Ascending aorta (tissue), 2 donors: Measurements from ENCODE around the gene CDH13. TPM values are rescaled to one million over a fixed set of nuclear protein-coding genes. Genes with fewer than 3 reads are reported as not detected.

ENCODE experiments used
- DNase-seq, 2 donors: peaks; one replicate each; pipeline ENCODE4 v3.0.0-alpha.2; 2019; ENCODE audit warnings: low spot score in 2 of 2
- H3K27ac ChIP-seq, 2 donors: fragments of 200-600 bp; sonication (generic); one replicate each; pipeline ENCODE4 v1.5.1; 2016 to 2017; ENCODE audit warnings: mild to moderate bottlenecking in 1 of 2
- H3K27me3 ChIP-seq: fragments of 200-600 bp; sonication (generic); one replicate; pipeline ENCODE4 v1.5.1; 2017
- H3K36me3 ChIP-seq, 2 donors: fragments of 200-600 bp; sonication (generic); one replicate each; pipeline ENCODE4 v1.5.1; 2016
- H3K4me1 ChIP-seq, 2 donors: fragments of 200-600 bp; sonication (generic); one replicate each; pipeline ENCODE4 v1.5.1; 2016 to 2017; ENCODE audit warnings: mild to moderate bottlenecking in 1 of 2
- H3K4me3 ChIP-seq, 2 donors: fragments of 200-600 bp; sonication (generic); one replicate each; pipeline ENCODE4 v1.5.1; 2016 to 2017; ENCODE audit warnings: mild to moderate bottlenecking in 1 of 2
- H3K9me3 ChIP-seq, 2 donors: fragments of 200-600 bp; sonication (generic); one replicate each; pipeline ENCODE4 v1.5.1; 2016
- CTCF ChIP-seq, 3 experiments: fragments of 200-600 bp in 2 of 3; fragments of 450-650 bp in 1 of 3; sonication (generic) in 2 of 3; IDR thresholded peaks; one replicate each; pipeline ENCODE4 v1.5.1; 2016 to 2019; ENCODE audit warnings: antibody characterized with exemption in 3 of 3, mild to moderate bottlenecking in 1 of 3, moderate library complexity in 1 of 3
- intact Hi-C: fragments of 100-400 bp; cut with DNase I; formaldehyde crosslinking; loops from one replicate; pipeline ENCODE4 v1.15.1; 2023
- total RNA-seq: library from RNA; depleted of rRNA; stranded (reverse); fragments of >200 nt; gene quantifications from one replicate; pipeline ENCODE4 v1.1.0, GENCODE V29; 2016

The CDH13 gene
- total RNA-seq, 1 donor from 2014 or later, result 160 TPM

DNA sequence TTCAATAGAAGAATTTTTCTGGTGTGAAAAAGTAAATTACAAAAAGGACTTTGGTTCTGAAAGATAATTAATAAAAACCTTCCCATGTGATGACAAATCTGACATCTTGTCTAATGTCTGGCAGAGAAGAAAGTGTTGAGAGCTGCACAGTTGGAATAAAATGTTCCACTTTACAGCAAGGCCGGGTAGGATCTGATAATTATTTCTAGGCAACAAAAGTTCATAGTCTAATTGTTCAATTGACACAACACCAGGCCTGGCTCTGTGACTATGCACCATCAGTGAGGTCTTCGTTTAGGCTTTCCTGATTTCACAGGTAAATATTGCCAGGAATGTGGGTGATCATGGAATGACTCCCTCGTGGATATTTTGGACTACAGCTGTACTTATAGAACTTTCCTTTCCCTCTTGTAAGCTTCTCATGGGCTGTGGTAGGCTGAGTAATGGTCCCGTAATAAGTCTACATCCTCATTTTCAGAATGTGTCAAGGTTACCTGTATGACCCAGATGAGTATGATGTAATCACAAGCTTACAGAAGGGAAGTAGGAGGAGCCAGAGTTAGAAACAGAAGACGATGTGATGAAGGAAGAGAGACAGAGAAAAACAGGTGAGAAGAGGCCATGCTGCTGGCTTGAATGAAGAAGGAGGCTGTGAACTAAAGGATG is 217.0 kb downstream of the CDH13 start:
- H3K27ac ChIP-seq, result peak overlapping the region; percentile 16 to 27
- intact Hi-C loops, result no loop called here
- no peak for DNase-seq
- no peaks in the 10 kb centered on the region for H3K9me3 ChIP-seq
- no peaks in the 10 kb centered on the region for H3K27me3 ChIP-seq
- no peaks in the 10 kb centered on the region for H3K36me3 ChIP-seq
- peaks cover 0 to 13% of the 10 kb centered on the region in 2 donors for H3K4me1 ChIP-seq
- no peak overlapping the region for H3K4me3 ChIP-seq
- no peak for TF ChIP-seq CTCF (IDR thresholded peaks at IDR 0.05)

GRCh38 chr16:82845116-82845515 is 218.3 kb downstream of the CDH13 start:
- no peaks in the 10 kb centered on the region for H3K27me3 ChIP-seq
- H3K27ac ChIP-seq, result peak overlapping the region; percentile 12 to 39
- no peak for DNase-seq
- no peak for TF ChIP-seq CTCF (IDR thresholded peaks at IDR 0.05)
- H3K36me3 ChIP-seq, result no peaks in the 10 kb centered on the region
- intact Hi-C loops, result no loop called here
- H3K9me3 ChIP-seq, result no peaks in the 10 kb centered on the region
- no peak overlapping the region for H3K4me3 ChIP-seq
- peaks cover 0 to 13% of the 10 kb centered on the region in 2 donors for H3K4me1 ChIP-seq

DNA sequence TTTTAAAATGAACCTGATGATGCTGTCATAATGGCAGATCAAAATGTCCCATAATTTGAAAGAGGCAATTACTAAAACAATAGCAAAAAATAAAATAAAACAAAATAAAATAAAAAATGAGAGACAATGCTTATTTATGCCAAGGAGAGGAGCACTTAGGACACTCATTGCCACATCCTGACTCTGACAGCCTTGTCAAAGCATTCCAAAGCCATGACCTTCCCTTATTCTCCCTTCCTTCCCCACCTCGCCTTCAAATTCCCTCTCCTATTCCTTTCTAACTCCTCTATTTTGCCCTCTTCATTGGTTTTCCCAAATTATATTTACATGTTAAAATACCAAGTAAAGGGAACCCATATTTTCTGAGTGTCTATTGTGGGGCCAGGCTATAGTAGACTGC is 220.0 kb downstream of the CDH13 start:
- intact Hi-C loops, result no loop called here
- peaks cover 0 to 13% of the 10 kb centered on the region in 2 donors for H3K4me1 ChIP-seq
- no peak overlapping the region for H3K4me3 ChIP-seq
- H3K36me3 ChIP-seq, result no peaks in the 10 kb centered on the region
- TF ChIP-seq CTCF (IDR thresholded peaks at IDR 0.05), result no peak
- no peak for DNase-seq
- H3K9me3 ChIP-seq, result no peaks in the 10 kb centered on the region
- H3K27me3 ChIP-seq, result no peaks in the 10 kb centered on the region
- no peak overlapping the region for H3K27ac ChIP-seq

GRCh38 chr16:82848013-82848412 is 221.2 kb downstream of the CDH13 start:
- Histone ChIP-seq H3K27ac (no peak overlapping the region), H3K4me3 (no peak overlapping the region), H3K36me3 (no peaks in the 10 kb centered on the region), H3K9me3 (no peaks in the 10 kb centered on the region), H3K4me1 (peaks cover 0 to 13% of the 10 kb centered on the region in 2 donors), H3K27me3 (no peaks in the 10 kb centered on the region)
- intact Hi-C loops, result no loop called here
- no peak for DNase-seq
- no peak for TF ChIP-seq CTCF (IDR thresholded peaks at IDR 0.05)

DNA sequence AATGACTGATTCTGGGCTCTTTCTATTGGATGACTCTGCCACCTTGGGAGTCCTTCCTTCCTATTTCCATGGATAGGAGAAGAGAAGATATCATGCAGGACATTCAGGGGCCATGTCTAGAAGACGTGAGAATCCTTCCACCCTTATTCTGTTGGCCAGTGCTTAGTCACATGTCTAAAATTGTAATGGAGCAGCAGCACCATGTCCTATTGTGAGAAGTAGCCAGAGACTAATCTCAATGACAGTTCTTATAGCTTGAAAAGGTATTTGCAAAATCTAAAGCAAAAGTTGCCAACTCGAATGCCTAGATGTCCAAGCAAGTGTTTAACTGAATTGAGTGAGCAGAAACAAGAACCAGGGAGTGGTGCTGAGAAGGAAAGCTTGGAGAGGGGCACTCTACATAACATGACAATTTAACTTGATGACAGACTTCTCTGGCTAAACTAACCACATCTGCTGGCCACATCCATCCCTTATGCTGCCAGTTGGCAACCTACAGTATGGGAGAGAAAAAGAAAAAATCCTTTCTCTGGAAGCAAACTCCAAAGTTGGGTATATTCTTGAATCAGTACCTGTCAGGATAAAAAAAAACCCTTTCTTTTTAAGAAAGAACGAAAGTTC is 225.7 kb downstream of the CDH13 start:
- TF ChIP-seq CTCF (IDR thresholded peaks at IDR 0.05), result no peak

More for the DNA sequence above, 225.7 kb downstream of the CDH13 start:
- Histone ChIP-seq H3K27me3 (no peaks in the 10 kb centered on the region), H3K9me3 (no peaks in the 10 kb centered on the region), H3K36me3 (no peaks in the 10 kb centered on the region), H3K4me3 (no peak overlapping the region), H3K4me1 (no peaks in the 10 kb centered on the region), H3K27ac (no peak overlapping the region)
- intact Hi-C loops, result no loop called here
- DNase-seq, result no peak
